HTR-8/SVneo (cell line): ENCODE results near the gene C1QL4.
"Not testable (repeated sequence)": the region's sequence is repeated elsewhere in the genome, so short reads cannot be mapped to it uniquely, and the experiment has no call there.

Experiments
- DNase-seq: peaks from one replicate; pipeline ENCODE4 v3.0.0; 2011; ENCODE audit warnings: low spot score, mixed read lengths; ENCODE audit not compliant: insufficient read length
- FAIRE-seq: peaks from 2 replicates; lab custom pipeline; 2011; peaks lifted over from hg19 to GRCh38; lab: Jason Lieb, UNC

C1QL4 gene

GRCh38 chr12:49336645-49337584 lies at the start of gene C1QL4:
TSS of gene C1QL4 (minus strand) at chr12:49337188. CDS start at chr12:49336477, 711 bp downstream.
- peak; percentile 90 for FAIRE-seq

GRCh38 chr12:49380184-49380583 lies 43.2 kb upstream of the C1QL4 start:
- not testable (repeated sequence) for FAIRE-seq, DNase-seq

More at GRCh38 chr12:49336645-49337584, at the start of gene C1QL4:
- peak; percentile 88 for DNase-seq

GRCh38 chr12:49377386-49377785 lies 40.4 kb upstream of the C1QL4 start:
- DNase-seq (no peak), FAIRE-seq (no peak)

GRCh38 chr12:49375406-49375805 lies 38.4 kb upstream of the C1QL4 start:
- DNase-seq (no peak), FAIRE-seq (no peak)

- DNase-seq (no peak), FAIRE-seq (no peak)
Measured at GRCh38 chr12:49370539-49370938, 33.6 kb upstream of the C1QL4 start.

- FAIRE-seq (no peak), DNase-seq (no peak)
Measured at GRCh38 chr12:49369411-49370145, 32.6 kb upstream of the C1QL4 start.

GRCh38 chr12:49368240-49368600 lies 31.2 kb upstream of the C1QL4 start:
- FAIRE-seq (no peak), DNase-seq (no peak)

GRCh38 chr12:49367381-49368239 lies 30.6 kb upstream of the C1QL4 start, which contains the start of gene SPATS2:
TSS of gene SPATS2 (plus strand) at chr12:49367462. CDS start at chr12:49461013, 93,551 bp downstream.
- DNase-seq: no peak
- no peak for FAIRE-seq

- DNase-seq: peak; percentile 95
- peak; percentile 44 for FAIRE-seq
Measured at GRCh38 chr12:49366652-49367380, 29.8 kb upstream of the C1QL4 start.

GRCh38 chr12:49366096-49366651 lies 29.2 kb upstream of the C1QL4 start:
- no peak for DNase-seq
- FAIRE-seq: no peak

GRCh38 chr12:49365542-49365941 lies 28.6 kb upstream of the C1QL4 start:
- FAIRE-seq (no peak), DNase-seq (no peak)

- FAIRE-seq (no peak), DNase-seq (no peak)
Measured at GRCh38 chr12:49364989-49365388, 28.0 kb upstream of the C1QL4 start.

GRCh38 chr12:49362077-49362476 lies 25.1 kb upstream of the C1QL4 start:
- DNase-seq: no peak
- FAIRE-seq: no peak

GRCh38 chr12:49359671-49360070 lies 22.7 kb upstream of the C1QL4 start:
- DNase-seq (no peak), FAIRE-seq (no peak)

GRCh38 chr12:49358483-49359141 lies 21.6 kb upstream of the C1QL4 start:
- DNase-seq (peak; percentile 65), FAIRE-seq (no peak)

GRCh38 chr12:49357103-49357678 lies 20.2 kb upstream of the C1QL4 start:
- FAIRE-seq (no peak), DNase-seq (no peak)

GRCh38 chr12:49355913-49356312 lies 18.9 kb upstream of the C1QL4 start:
- FAIRE-seq (no peak), DNase-seq (no peak)

- no peak for FAIRE-seq
- no peak for DNase-seq
Measured at GRCh38 chr12:49352351-49352750, 15.4 kb upstream of the C1QL4 start.
